ENCODE measurements around the gene ELMO1.

DNA sequence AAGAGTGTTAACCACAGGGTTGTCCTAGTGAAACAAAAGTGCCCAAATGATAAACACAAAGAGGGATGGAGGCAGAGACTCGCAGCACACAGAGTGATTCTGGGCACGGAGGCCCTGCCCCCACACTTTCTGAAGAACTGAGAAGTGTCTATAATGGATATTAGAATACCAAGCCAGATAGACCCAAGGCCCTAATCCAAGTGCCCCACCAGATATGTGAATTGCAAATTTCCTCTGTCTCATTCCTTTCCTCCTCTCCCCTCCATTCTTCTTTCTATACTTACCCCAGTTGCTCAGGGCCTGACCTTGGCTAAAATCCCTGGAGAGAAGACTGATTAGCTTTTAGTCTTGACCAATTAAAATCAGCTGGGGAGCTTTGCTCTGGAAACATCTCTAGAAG, 617.6 kb downstream of the ELMO1 start:
- TF ChIP-seq, protein P1, sequence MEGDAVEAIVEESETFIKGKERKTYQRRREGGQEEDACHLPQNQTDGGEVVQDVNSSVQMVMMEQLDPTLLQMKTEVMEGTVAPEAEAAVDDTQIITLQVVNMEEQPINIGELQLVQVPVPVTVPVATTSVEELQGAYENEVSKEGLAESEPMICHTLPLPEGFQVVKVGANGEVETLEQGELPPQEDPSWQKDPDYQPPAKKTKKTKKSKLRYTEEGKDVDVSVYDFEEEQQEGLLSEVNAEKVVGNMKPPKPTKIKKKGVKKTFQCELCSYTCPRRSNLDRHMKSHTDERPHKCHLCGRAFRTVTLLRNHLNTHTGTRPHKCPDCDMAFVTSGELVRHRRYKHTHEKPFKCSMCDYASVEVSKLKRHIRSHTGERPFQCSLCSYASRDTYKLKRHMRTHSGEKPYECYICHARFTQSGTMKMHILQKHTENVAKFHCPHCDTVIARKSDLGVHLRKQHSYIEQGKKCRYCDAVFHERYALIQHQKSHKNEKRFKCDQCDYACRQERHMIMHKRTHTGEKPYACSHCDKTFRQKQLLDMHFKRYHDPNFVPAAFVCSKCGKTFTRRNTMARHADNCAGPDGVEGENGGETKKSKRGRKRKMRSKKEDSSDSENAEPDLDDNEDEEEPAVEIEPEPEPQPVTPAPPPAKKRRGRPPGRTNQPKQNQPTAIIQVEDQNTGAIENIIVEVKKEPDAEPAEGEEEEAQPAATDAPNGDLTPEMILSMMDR (IDR thresholded peaks at IDR 0.05; ENCODE audit: low read depth, low read length, poor library complexity, severe bottlenecking) = no peak
- TF ChIP-seq EZH2phosphoT487 (IDR thresholded peaks at IDR 0.05; ENCODE audit: borderline replicate concordance, low read length) = no peak
